ENCODE data around the gene RFX8. TPM values are rescaled to one million over a fixed set of nuclear protein-coding genes. Genes with fewer than 3 reads are reported as not detected.

Gene RFX8
- total and polyA plus RNA-seq, 2 of the 8 experiments (the other 6 are each of a cell fraction or from before 2014, with no cell fraction given) = 0.60 to 0.97 TPM

DNA sequence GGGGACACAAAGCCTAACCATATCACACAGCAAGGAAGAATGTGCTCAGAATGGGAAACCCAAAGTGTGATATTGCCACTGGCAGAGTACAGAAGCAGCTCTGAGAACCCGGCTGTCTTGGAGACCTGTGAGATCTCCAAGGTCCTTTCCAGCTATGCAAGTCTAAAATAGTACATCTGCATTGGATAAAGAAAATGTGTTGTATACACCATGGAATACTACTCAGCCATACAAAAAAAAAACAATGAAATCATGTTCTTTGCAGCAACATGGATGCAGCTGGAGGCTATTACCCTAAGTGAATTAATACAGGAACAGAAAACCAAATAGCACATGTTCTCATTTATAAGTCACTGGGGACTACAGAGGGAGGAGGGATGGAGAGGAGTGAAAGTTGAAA, 36.5 kb upstream of the RFX8 start:
- no peak overlapping the region for H3K9ac ChIP-seq (replicated peaks in 1 of 4; ENCODE audit: extremely low read depth in 1 of 4, low read depth in 3 of 4, low read length in 3 of 4)
- H3K4me3 ChIP-seq (ENCODE audit: extremely low read depth in 1 of 4, insufficient read depth in 2 of 4, low read depth in 3 of 4, low read length in 4 of 4) = no peak overlapping the region
- H4K91ac ChIP-seq (replicated peaks; ENCODE audit: insufficient read length, low read length) = no peak overlapping the region
- H2BK5ac ChIP-seq (ENCODE audit: low read depth, low read length) = no peak overlapping the region
- H3K23me2 ChIP-seq (ENCODE audit: low read depth, low read length) = no peaks in the 10 kb centered on the region
- no peak overlapping the region for H3K14ac ChIP-seq (ENCODE audit: insufficient read length)
- FAIRE-seq (no peak), DNase-seq (ENCODE audit: low read depth in 1 of 2, low spot score in 2 of 2) (no peak)
- no peak overlapping the region for H2BK20ac ChIP-seq (ENCODE audit: low read length)
- H4K8ac ChIP-seq (ENCODE audit: extremely low read depth, insufficient read depth, low read length) = no peak overlapping the region
- no peak overlapping the region for H3K18ac ChIP-seq (ENCODE audit: extremely low read depth, low read length)
- no peak overlapping the region for H4K5ac ChIP-seq (ENCODE audit: insufficient read length, low read depth, low read length)
- no peak overlapping the region for H2BK120ac ChIP-seq (replicated peaks; ENCODE audit: low read depth, low read length)
- H3K4me2 ChIP-seq (ENCODE audit: insufficient read depth in 1 of 2, low read depth in 2 of 2, low read length in 2 of 2) = no peak overlapping the region
- no peak overlapping the region for H2BK15ac ChIP-seq (ENCODE audit: low read length)
- no peaks in the 10 kb centered on the region for H3K4me1 ChIP-seq (replicated peaks in 1 of 4; ENCODE audit: control insufficient read depth in 3 of 4, insufficient read depth in 4 of 4, low read length in 3 of 4)
- no peak overlapping the region for H3K56ac ChIP-seq (replicated peaks; ENCODE audit: insufficient read length, low read depth, low read length)
- 95% methylated on average over 1 of the region's 1 CpG; no CpG with 5 or more reads in 1 of the 2 experiments for WGBS, 2 experiments (ENCODE audit: extremely low coverage in 1 of 2, insufficient coverage in 1 of 2, insufficient read length in 1 of 2, insufficient replicate concordance in 2 of 2, low coverage in 1 of 2, low lambda C conversion rate in 2 of 2, missing lambda C conversion rate in 1 of 2)
- no peak overlapping the region for H2BK12ac ChIP-seq (ENCODE audit: low read depth, low read length)
- no peaks in the 10 kb centered on the region for H3K36me3 ChIP-seq (ENCODE audit: control insufficient read depth in 2 of 4, insufficient read depth in 4 of 4, low read length in 3 of 4)
- no peak overlapping the region for H3K4ac ChIP-seq (replicated peaks; ENCODE audit: insufficient read length, low read depth, low read length)
- H3K9me3 ChIP-seq (ENCODE audit: insufficient read depth in 2 of 2, low read depth in 1 of 2, low read length in 1 of 2) = peaks cover 0 to 9% of the 10 kb centered on the region in 2 experiments; a peak in 2 of 4 replicates
- no peaks in the 10 kb centered on the region for H3K79me1 ChIP-seq (ENCODE audit: low read depth, low read length)
- no peak overlapping the region for H2AFZ ChIP-seq (ENCODE audit: low read length)
- ChIA-PET POLR2A (ENCODE audit: partially characterized antibody) (no interaction called here), CTCF (ENCODE audit: partially characterized antibody) (interaction anchor here (0.6 to 1.2 kb wide), 3 partner anchors 10 to 22 kb away, joined by 3 read pairs; no protein-coding TSS in a partner anchor)
- H3K27ac ChIP-seq (ENCODE audit: low read depth, low read length) = no peak overlapping the region
- no peaks in the 10 kb centered on the region for H3K79me2 ChIP-seq (ENCODE audit: control insufficient read depth in 1 of 2, insufficient read depth in 2 of 2, low read length in 2 of 2)
- no peaks in the 10 kb centered on the region for H3K27me3 ChIP-seq (replicated peaks in 1 of 4; ENCODE audit: control insufficient read depth in 3 of 4, extremely low read depth in 1 of 4, insufficient read depth in 3 of 4, low read length in 3 of 4)
- TF ChIP-seq TAF7 (optimal IDR thresholded peaks at IDR 0.05; ENCODE audit: borderline replicate concordance, low read depth, low read length) = no peak
- no peak overlapping the region for H3K23ac ChIP-seq (ENCODE audit: insufficient read length)
- no peaks in the 10 kb centered on the region for H4K20me1 ChIP-seq (replicated peaks in 1 of 2; ENCODE audit: control insufficient read depth in 1 of 2, insufficient read depth in 2 of 2, low read length in 2 of 2)
- H2AK5ac ChIP-seq (ENCODE audit: low read depth, low read length) = no peak overlapping the region

All from H1 (cell line).